Eye (tissue), 1 donor: ENCODE results near the gene SLC25A39.
A peak's percentile ranks its signal among the peaks of the same experiment; 100 is the strongest.
"Not testable (repeated sequence)": the region's sequence is repeated elsewhere in the genome, so short reads cannot be mapped to it uniquely, and the experiment has no call there.

Source experiments
- DNase-seq: peaks from one replicate; pipeline ENCODE4 v3.0.0-alpha.2; 2015

Gene SLC25A39

DNA sequence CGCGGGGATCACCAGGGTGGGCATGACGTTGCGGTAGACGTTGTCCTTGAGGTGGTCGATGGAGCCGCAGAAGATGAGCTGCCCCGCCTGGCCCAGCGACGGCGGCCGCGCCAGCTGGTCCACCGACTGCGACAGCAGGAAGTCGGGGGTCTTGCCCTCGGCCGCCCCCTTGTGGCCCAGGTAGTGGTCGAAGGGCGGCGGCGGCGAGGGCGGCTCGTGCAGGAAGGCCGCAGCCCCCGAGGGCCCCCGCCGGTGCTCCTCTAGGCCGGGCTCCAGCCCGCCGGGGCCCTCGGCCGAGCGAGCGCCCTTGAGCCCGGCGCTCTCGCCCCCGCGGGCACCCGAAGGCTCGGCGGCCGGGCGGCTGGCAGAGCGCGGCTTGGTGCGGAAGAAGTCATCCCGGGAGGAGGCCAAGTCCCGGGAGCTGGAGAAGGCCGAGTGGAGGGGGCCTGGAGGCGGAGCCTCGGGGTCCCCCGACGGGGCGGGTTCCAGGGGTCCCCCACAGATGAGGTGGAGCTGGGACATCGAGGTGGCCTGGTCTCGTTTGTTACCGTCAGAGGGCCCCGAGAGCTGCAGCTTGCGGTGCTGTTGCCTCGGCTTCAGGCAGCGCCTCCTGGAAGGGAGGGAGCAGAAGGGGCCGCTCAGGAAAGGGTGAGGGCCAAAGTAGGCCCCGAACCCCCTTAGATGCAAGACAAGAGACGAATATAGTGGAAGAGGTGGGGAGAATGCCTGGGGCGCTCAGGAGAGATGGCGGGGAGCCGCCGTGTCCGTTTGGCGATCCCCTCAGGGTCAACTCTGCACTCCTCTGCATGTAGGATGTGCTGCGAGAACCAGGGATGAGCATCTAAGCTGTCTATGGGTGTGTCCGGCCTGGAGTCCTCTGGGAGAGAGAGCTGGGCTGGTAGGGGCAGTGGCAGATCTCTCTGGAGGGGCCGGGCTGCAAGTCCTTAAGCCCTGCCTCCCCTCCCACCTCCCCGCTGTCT is 30.2 kb upstream of the SLC25A39 start:
- DNase-seq, result peak; percentile 84

DNA sequence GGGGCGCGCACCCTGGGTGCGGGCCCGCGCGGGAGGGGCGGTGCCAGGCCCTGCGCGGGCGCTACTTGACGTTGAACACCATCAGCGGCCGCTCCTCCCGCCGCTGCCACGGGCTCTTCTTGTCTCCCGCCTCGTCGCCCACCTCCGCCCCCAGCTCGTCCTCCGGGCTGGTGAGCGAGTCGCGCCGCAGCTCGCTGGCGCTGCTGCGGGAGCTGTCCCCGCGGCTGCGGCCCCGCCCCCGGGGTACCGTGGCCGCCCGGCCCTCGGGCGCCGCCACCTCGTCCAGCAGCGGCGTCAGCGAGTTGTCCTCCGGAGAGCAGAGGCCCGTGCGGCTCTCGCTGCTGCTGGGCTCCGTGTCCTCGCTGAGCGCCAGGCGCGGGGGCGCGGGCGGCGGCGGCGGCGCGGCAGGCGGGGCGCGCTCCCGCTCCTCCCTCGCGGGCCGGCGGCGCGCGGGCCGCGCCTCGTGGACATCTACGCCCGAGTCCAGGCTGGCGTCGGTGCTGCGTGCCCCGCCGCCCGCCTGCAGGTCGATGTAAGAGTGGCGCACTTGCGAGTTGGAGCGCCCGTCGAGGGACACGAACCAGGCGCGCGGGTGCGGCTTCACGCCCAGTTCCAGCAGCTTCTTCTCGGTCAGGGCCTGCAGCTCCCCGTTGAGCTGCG is 29.2 kb upstream of the SLC25A39 start:
- DNase-seq, result peak; percentile 48

DNA sequence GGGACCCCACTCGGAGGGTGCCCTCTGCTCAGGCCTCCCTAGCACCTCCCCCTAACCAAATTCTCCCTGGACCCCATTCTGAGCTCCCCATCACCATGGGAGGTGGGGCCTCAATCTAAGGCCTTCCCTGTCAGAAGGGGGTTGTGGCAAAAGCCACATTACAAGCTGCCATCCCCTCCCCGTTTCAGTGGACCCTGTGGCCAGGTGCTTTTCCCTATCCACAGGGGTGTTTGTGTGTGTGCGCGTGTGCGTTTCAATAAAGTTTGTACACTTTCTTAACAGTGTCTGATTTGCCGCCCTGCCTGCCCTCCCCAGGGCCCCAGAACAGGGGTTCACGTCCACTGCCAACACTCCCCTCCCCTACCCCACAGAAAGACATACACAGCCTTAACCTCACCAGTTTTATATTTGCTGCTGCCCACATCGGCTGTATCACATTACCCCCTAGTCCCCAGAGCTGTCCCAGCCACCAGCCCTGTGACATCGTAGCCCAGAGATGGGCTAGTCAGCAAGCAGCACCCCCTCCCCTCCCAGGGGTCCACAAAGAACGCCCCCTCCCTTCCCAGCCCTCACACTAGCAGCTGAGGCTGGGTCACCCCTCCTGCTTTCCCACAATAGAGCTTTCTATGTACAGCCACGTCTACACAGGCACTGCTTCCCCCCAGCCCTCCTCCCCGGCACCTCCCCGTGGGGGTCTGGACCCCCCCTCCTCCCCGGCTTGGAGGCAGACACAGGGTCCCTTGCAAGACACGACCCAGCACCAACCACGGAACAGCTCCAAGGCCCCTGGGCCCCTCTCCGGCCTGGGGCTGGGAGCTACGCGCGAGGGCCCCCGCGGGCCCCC is 28.4 kb upstream of the SLC25A39 start:
- peak; percentile 44 for DNase-seq

DNA sequence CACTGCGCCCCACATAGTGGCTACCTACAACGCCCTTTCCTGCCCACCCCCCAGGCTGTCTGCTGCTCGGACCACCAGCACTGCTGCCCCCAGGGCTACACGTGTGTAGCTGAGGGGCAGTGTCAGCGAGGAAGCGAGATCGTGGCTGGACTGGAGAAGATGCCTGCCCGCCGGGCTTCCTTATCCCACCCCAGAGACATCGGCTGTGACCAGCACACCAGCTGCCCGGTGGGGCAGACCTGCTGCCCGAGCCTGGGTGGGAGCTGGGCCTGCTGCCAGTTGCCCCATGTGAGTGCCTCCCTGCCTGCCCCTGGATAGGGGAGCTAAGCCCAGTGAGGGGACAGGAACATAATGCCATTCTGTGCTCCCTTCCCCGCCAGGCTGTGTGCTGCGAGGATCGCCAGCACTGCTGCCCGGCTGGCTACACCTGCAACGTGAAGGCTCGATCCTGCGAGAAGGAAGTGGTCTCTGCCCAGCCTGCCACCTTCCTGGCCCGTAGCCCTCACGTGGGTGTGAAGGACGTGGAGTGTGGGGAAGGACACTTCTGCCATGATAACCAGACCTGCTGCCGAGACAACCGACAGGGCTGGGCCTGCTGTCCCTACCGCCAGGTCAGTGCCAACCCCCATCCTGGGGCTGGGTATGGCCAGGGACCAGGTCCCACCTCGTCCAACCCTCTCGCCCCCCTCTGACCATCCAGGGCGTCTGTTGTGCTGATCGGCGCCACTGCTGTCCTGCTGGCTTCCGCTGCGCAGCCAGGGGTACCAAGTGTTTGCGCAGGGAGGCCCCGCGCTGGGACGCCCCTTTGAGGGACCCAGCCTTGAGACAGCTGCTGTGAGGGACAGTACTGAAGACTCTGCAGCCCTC is 27.6 kb upstream of the SLC25A39 start:
- DNase-seq, result no peak

DNA sequence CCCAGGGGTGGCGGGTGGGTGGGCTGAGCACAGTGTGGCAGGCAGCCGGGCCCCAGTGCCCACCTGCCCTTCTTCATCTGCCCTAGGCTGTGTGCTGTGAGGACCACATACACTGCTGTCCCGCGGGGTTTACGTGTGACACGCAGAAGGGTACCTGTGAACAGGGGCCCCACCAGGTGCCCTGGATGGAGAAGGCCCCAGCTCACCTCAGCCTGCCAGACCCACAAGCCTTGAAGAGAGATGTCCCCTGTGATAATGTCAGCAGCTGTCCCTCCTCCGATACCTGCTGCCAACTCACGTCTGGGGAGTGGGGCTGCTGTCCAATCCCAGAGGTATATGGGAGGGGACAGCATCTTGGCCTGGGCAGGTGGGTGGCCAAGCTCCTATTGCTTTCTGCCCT is 26.8 kb upstream of the SLC25A39 start:
- no peak for DNase-seq

DNA sequence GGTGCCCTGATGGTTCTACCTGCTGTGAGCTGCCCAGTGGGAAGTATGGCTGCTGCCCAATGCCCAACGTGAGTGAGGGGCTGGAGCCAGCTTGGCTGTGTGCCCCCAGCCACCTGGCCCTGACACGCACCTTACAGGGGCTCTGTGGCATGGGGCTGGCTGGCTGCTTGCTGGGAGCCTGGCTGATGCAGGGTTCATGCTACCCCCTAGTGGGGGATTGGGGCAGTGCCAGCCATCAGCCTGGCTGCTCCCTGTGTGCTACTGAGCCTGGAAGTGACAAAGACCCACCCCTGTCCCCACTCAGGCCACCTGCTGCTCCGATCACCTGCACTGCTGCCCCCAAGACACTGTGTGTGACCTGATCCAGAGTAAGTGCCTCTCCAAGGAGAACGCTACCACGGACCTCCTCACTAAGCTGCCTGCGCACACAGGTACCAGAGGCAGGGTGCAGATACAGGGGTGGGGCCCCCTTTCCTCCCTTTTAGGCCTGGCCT is 26.2 kb upstream of the SLC25A39 start:
- peak; percentile 89 for DNase-seq

DNA sequence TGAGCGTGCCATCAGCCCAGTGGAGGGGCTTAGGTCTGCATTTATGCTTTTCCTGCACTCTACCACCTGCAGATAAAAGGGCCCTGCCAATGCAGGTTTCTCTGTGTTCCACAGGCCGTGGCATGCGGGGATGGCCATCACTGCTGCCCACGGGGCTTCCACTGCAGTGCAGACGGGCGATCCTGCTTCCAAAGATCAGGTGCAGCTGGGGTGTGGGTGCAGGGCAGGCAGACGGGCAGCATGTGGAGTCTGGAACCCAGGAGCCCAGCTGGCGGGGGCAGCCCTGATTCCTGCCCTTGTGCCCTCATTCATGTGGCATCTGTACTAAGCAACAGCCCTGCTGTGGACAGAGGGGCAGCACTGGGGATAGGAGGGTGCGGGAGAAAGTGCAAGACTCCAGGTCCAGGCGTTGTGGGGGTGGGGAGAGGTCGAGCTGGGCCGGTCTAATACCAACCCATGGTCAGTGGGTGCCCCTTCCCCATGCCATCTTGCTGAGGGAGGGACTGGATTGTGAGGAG is 25.0 kb upstream of the SLC25A39 start:
- no peak for DNase-seq

DNA sequence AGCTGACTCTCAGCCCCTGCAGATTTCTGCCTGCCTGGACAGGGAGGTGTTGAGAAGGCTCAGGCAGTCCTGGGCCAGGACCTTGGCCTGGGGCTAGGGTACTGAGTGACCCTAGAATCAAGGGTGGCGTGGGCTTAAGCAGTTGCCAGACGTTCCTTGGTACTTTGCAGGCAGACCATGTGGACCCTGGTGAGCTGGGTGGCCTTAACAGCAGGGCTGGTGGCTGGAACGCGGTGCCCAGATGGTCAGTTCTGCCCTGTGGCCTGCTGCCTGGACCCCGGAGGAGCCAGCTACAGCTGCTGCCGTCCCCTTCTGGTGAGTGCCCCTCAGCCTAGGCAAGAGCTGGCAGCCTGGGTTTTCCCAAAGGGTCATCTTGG is 24.4 kb upstream of the SLC25A39 start:
- DNase-seq, result no peak

DNA sequence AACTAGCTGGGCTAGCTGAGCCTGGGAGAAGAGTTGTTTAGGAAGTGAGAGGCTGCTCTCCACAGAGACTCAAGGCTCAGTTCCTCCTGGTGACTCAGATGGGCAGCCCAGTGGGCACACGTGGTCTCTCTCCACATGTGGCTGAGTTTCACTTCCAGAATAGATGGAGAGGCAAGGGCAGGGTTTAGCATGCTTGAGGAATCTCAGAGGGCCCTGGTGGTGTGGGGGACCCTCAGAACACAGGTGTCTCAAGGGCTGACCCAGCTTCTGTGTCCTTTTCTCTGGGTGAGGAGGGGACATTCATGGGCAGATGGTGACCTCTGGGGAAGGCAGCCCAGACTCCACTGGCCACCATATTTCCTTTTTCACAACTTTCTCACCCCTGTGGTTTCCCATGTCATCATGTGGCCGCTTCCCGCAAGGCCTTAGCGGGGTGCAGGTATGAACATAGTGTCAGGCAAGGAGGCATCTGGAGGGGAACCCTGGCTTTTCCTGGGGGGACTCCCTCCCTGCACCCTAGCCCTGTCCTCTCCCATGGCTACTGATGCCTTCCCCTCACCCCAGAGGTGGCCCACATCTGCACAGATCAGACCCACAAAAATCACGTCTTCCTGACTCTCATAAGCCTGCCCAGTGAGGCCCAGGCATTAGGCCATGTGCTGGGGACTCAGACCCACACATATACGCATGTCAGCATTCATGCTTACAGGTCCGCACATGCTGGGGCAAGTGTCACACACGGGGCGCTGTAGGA is 23.8 kb upstream of the SLC25A39 start:
- no peak for DNase-seq

DNA sequence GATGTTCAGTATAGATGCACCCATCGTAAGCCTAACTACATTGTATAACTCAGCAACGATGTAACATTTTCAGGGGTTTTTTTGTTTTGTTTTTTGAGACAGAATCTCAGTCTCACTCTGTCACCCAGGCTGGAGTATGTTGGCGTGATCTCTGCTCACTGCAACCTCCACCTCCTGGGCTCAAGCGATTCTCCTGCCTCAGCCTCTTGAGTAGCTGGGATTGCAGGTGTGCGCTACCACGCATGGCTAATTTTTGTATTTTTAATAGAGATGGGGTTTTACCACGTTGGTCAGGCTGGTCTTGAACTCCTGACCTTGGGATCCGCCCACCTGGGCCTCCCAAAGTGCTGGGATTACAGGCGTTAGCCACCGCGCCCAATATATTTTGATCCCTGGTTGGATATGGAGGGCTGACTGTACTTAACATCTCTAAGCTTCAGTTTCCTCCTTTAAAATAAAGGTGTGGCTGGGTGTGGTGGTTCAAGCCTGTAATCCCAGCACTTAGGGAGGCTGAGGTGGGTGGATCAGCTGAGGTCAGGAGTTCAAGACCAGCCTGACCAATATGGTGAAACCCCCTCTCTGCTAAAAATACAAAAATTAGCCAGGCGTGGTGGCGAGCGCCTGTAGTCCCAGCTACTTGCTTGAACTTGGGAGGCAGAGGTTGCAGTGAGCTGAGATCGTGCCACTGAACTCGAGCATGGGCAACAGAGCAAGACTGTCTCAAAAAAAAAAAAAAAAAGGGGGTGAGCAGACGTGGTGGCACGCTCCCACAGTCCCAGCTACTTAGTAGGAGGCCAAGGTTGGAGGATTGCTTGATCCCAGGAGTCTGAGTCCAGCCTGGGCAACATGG is 22.8 kb upstream of the SLC25A39 start:
- DNase-seq, result not testable (repeated sequence)

DNA sequence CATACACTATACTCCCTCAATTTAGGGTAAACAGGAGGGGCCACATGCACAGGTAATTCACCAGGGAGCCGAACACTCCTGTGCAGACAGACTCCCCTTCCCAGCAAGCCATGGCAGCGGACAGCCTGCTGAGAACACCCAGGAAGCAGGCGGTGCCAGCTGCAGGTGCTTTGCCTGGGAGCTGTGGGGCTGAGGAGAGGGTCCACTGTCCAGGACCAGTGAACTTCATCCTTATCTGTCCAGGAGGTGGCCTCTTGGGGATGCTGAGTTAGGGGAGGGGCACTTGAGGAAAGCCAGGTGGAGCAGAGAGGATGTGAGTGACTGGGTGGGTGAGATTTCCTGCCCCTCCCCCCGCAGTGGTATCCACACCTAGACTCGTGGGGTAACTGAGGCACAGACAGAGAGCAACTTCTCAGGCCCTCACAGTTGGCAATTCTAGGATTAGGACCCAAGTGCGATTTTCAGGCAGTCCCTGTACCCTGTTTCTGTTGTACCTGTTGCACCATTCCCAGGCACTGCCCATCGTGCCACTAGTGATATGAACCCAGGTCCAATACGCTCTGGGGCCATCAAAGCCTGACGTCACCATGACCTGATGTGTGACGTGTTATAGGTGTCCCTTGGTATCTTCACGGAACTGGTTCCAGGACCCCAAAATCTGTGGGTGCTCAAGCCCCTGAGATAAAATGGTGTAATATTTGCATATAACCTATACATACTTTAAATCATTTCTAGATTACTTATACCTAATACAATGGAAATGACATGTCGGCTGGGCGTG is 21.6 kb upstream of the SLC25A39 start:
- DNase-seq, result no peak

DNA sequence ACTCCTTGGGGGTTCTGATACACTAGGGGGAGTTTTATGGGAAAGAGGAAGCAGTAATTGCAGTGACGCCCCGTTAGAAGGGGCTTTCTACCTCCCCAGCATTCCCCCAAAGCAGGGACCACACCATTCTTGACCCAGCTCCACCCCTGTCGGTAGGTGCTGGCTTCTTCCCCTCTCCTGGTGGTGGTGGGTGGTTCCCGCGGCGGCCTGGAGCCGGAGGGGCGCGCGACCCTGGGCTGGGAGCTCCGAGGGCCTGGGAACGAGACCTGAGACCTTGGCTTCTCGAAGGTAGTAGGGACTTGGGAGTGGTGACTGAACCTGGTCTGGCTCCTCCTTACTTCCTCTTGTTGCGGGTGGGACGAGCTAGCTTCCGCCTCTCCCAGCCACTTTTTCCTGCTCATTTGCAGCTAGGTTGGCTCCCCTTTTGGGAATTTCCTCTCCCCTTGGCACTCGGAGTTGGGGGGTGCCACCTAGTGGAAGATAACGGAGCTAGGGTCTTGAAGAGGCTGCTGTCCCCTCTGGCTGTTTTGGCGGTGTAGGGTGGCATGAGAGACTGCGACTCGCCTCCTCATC is 20.9 kb upstream of the SLC25A39 start:
- DNase-seq, result peak; percentile 93

DNA sequence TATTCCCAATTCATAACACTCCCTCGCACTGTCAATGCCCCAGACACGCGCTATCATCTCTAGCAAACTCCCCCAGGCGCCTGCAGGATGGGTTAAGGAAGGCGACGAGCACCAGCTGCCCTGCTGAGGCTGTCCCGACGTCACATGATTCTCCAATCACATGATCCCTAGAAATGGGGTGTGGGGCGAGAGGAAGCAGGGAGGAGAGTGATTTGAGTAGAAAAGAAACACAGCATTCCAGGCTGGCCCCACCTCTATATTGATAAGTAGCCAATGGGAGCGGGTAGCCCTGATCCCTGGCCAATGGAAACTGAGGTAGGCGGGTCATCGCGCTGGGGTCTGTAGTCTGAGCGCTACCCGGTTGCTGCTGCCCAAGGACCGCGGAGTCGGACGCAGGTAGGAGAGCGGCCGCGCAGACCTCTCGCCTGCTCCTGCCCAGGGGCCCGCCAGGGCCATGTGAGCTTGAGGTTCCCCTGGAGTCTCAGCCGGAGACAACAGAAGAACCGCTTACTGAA is 20.4 kb upstream of the SLC25A39 start, which contains the start of gene GRN:
TSS of gene GRN (plus strand) at position 364 of the 515 bp plus-strand sequence. CDS start 3,863 bp downstream, outside the sequence.
- peak; percentile 100 for DNase-seq

DNA sequence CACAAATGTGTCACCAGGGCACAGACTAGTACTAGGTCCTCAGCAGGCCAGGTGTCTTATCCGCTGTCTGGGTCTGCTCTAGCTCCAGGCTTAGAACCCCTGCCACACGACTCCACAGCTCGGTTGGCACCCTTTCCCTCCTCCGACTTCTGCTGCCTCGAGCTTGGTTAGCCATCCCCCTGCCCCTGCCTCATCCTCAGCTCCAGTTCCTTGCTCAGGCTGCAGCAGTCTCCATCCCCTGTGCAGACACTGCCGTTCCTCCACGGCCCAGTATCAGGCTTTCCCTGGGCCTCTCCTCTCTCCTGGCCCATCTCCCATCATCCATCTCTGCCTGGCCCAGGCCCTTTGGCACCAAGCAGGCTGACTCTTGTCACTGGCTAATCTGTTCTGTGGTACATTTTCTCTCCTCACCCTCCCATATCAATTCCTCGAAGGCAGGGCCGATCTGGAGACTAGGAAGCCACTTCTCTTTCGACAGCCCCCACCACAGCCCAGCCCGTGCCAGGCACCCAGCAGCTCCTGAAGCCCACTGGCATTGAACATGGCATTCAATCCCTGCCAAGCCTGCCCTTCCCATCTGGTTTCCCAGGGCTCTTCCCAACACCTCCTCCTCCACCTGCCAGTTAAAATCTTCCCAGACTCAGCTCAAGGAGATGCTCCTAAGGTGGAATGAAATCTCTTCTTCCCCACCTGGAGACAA is 19.0 kb upstream of the SLC25A39 start:
- DNase-seq, result no peak

DNA sequence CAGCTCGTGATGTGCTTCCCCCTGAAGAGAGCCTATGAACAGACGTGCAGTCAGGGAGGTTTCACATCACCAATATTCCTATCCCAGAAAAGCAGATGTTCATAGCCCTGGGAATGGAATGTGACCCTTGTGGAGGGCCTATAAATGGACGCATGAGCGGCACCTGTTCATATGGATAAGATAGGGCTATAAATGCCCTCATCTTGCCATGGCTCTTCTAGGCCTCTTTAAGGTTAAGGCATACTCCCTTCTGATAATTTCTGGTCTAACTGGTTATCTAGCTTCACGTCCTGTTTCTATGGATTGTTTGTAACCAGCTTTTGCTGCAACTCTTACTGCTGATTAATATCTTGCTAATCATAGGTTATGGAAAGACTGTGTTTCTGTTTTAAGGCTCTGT is 15.9 kb upstream of the SLC25A39 start:
- DNase-seq, result not testable (repeated sequence)

DNA sequence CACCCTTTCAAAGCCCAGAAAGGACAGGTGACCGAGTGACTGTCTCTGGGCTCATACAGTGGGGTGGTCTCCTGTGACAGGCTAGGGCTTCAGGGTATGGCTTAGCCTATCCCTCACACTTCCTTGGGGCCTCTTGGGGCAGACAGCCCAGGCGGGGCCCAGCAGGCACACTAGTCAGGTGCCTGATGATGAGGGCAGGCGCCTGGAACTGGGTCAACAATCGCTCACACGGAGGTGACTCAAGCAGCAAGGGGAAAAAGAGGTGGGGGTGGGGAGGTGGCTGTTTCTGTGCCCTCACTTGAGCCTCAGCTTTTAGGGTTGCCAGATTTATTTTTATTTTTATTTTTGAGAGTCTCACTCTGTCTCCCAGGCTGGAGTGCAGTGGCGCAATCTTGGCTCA is 14.1 kb upstream of the SLC25A39 start:
- DNase-seq, result no peak

DNA sequence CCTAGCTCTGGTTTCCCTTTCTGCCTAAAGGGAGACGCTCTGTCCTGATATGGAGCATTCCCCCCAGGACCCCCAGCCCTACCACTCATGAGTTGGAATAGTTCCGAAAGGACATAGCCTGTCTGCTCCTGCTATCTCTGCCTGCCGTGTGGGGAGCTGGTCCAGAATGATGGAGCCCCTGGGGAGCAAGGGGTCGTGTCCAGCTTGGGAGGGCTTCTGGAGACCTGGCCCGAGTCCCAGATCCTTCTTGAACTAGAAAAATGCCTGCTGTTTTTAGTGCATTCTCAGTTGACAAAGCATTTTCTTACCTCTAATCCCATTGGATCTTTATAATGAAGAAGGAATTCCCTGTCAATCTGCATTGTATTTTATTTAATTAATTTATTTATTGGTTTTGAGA is 11.3 kb upstream of the SLC25A39 start:
- DNase-seq, result no peak

DNA sequence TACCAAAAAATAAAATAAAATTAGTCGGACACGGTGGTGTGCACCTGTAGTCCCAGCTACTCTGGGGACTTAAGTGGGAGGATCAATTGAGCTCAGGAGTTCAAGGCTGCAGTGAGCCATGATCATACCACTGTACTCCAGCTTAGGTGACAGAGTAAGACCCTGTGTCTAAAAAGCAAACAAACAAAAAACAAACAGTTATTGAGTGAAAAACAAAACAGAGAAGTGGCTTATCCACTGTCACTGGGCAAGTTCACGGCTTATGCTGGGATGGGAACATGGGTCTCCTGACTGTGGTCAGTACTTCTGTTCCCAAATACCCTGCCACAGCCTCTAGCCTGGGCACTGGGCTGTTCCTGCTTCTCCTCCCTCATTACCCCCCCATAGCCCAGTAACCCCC is 10.9 kb upstream of the SLC25A39 start:
- DNase-seq, result no peak
